ENCODE measurements around the gene SMO.

Gene SMO

GRCh38 chr7:129188372-129188891, at the start of gene SMO:
Gene SMO (plus strand): TSS chr7:129188633. CDS start chr7:129189152, 519 bp downstream.
- peak; percentile 91 for DNase-seq (ENCODE audit: low spot score)

DNA sequence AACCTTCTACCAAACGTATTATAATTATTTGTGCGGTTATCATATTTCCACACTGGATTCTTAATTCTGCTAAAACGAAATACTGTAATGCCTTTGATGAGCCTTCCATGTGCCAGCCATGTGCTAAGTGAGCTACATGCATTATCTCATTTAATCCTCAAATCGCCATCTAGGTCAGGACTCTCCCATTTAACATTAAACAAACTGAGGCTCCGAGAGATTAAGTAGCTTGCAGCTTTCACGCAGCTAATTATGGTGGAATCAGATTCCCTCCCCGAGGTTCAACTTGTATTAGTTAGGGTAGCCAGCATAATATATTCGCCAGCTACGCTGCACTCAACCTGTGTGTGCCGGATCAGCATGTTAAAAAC, 44.7 kb upstream of the SMO start:
- no peak for DNase-seq (ENCODE audit: low spot score)

DNA sequence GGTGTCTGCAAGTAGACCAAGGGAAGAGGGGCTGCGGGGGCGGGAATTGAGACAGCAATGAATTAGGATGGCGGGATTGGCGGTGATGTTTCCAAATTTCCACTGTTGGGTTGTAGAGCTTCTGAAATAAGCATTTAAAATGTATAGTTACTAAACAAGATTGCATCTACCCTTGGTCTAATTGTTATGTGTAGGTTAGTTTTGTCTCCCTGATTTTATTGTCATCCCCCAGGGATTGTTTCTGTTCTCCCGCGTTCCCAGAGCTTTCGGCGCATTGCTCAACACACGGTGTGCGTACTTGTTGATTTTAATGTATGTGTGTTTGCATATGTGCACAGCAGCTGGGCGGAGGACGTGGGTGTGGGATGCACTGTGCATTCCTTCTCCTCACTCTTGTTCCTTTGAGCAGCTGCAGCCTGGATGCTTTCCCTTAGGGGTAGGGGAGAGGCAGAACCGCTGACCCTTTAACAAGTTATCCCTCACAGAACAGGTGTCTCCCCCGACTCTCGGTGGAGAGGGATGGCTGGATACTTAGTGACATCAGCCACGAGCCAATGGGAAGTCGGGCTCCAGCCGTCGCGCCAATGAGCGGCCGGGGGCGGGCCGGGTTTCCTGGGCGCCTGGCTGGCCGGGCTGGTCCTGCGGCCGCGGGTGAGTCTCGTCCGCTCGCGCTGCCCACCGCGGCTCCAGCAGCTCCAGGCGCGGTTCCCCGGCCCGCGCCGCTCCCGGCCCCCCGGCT, 44.2 kb upstream of the SMO start, which contains the start of gene TSPAN33:
TSS of gene TSPAN33 (plus strand) at position 613 of the 739 bp plus-strand sequence. CDS start 274 bp downstream, outside the sequence.
- DNase-seq (ENCODE audit: low spot score) = peak; percentile 98

DNA sequence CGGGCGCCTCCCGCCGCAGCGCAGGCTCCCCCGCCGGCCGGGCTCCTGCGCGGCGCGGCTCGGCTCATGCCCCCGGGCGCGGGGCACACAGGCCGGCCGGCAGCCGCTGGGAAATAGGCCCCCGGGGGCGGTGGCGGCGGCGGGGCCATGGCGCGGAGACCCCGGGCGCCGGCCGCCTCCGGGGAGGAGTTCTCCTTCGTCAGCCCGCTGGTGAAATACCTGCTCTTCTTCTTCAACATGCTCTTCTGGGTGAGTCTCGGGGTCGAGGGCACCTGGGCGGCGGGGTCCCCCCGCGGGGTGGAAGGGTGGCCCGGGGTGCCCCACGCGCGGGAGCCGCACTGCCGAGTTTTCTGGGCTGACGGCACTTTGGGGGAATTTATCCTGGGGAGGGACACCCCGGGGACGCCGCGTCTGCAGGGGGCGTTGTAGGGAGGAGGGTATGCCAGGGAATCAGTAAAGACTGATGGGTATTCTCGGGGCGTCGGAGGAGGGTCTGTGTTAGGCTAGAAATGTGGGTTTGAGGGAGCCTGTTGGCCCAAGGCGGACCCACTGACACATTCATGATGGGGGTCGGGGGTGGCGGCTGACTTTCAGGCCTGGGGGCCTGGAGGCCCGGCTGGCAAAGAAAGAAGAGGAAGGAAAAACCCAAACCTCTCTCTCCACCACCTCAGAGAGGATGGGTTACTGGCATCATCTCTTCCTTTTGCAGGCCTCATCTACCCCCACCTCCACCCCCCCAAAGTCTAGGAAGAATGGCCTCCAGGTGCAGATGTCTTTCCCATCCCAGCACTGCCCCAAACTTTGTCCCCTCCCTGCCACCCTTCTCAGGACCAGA, 43.4 kb upstream of the SMO start:
- peak; percentile 32 for DNase-seq (ENCODE audit: low spot score)

GRCh38 chr7:129146237-129146979, 42.0 kb upstream of the SMO start:
- DNase-seq (ENCODE audit: low spot score) = no peak

GRCh38 chr7:129147731-129148130, 40.7 kb upstream of the SMO start:
- no peak for DNase-seq (ENCODE audit: low spot score)

DNA sequence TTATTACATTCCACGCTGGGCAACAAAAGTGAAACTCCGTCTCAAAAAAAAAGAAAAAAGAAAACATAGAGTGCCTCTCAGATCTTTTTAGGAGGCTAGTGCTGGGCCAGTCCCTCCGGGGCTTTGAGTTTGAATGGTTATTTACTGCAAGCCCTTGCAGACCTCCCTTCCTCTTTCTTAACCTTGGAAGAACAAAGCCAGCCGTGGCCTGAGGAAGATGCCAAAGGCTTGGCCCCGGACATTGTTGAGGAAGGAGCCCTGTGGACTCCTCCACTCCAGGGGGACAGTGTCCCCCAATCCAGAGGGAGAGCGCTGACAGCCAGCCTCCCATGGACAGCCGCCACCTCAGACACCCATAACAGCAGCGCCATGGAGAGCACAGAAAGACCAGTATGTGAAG, 38.9 kb upstream of the SMO start:
- no peak for DNase-seq (ENCODE audit: low spot score)

GRCh38 chr7:129150199-129150996, 38.0 kb upstream of the SMO start:
- no peak for DNase-seq (ENCODE audit: low spot score)

- DNase-seq (ENCODE audit: low spot score) = no peak
These were observed 30.8 kb upstream of the SMO start for GRCh38 chr7:129157651-129158050.

GRCh38 chr7:129159539-129159938, 28.9 kb upstream of the SMO start:
- no peak for DNase-seq (ENCODE audit: low spot score)

DNA sequence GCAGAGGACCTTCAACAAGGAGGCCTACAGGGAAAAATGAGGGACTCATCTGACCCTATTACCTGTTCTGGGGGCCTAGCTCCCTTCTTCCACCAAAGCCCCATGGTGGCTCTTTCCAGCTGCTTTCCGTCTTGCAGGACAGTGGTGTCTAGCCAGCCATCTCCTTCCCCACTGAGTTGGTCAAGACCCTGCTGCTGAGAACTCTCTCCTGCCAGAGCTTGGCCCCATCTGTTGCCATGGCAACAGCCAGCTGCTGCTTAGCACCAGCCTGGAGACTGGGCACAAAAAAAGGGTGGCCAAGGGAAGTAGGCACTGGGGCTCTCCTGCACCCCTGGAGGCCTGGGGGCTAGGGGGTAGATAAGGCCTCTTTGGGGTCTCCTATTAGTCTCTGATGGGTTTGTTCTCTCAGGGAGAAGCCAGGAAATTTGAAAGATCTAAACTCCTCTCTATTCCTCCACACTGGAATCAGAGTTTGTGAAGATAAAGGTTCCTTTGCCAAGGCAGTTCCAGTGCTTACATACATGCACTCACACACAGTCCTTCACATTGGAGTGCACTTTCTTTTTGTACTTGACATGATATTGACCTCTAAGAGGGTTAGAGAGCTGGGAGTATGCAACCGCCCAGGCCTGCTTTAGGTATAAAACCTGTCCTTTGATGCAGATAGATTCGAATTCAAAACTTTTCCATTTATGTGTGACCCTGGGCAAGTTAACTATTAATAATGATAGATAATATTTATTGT, 28.1 kb upstream of the SMO start:
- no peak for DNase-seq (ENCODE audit: low spot score)

DNA sequence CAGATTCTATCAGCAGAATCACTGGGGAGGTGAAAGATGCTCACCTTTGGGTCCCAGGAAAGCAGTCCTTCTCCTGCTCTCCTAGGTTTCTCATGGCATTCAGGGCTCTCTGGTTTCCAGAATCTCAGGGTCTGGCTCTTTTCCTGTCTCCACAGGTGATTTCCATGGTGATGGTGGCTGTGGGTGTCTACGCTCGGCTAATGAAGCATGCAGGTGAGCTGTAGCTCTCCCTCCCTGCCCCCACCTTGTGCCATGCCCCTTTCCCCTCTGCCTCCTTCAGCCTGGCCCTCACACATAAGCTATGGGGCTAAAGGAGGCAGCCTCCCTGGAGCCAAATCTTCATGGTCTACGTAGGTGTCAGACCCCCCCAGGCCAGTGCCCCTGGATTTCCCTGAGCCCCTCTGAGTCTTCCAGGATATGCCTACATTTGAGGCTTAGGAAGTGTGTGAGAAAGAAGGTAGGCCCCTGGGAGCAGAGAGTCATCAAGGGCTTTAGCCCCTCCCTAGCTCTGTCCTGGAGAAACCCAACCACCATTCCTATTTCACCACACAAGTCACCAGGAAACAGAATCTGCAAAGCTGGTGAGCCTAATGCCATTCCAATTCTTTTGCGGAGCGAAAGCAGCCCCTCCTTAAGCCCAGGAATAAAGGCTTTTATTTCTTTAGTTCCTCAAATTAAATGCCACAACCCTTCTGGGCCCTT, 26.8 kb upstream of the SMO start:
- no peak for DNase-seq (ENCODE audit: low spot score)

DNA sequence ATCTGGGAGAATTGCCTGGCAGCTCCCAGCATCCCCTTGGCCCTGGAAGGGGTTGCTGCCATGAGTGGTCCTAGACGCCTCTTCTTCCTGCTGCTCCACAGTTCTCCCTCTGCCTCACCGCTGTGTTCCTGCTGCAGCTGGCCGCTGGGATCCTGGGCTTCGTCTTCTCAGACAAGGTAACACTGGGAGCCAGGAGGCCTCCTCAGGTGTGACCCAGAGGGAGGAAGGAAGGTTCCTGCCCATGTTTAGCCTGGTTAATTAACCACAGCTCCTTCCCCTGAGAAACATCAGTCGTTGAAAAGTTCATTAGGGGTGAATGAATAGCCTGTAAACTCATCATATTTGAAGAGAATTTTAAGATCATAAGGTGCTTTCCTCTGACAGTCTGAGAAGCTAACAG, 25.7 kb upstream of the SMO start:
- no peak for DNase-seq (ENCODE audit: low spot score)

DNA sequence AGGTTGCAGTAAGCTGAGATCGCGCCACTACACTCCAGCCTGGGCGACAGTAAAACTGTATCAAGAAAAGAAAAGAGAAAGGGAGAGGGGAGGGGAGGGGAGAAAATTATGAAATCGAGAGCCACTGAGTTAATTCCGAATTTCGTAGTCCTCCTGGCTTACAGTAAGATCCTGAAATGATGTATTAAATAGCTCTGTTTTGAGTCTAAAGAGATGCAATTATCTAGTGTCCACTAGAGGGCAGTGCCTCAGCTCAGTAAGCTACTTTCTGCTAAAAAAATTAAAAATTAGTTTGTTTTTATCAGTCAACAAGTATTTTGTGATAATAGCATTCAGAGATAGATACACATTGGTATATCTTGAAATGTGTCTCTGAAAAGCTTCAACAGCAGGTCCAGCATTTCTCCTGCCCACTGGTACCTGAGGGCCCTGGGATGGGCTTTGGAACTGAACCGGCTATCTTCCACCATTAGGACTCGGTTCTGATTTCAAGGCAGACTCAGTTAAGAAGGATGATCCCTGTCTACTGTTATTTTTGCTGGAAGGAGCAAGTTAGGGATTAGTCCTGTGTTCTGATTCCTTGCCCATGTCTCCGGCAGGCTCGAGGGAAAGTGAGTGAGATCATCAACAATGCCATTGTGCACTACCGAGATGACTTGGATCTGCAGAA, 24.4 kb upstream of the SMO start:
- peak; percentile 51 for DNase-seq (ENCODE audit: low spot score)

DNA sequence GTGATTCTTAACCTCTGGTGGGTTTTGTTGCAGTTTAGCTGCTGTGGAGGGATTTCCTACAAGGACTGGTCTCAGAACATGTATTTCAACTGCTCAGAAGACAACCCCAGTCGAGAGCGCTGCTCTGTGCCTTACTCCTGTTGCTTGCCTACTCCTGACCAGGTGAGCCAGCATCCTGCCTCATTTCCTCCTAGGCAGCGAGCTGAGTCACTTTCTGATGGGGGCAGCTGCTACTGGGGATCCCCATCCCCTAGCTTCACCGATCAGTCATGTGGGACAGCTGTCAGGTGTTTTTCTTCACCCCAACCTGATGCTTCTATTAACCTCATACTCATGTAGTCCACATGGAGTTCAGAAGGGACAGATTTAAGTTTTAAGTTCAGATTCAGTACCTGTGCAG, 21.7 kb upstream of the SMO start:
- DNase-seq (ENCODE audit: low spot score) = no peak

- DNase-seq (ENCODE audit: low spot score) = no peak
These were observed 20.6 kb upstream of the SMO start for GRCh38 chr7:129167817-129168216.

- no peak for DNase-seq (ENCODE audit: low spot score)
These were observed 20.0 kb upstream of the SMO start for GRCh38 chr7:129168231-129169021.

DNA sequence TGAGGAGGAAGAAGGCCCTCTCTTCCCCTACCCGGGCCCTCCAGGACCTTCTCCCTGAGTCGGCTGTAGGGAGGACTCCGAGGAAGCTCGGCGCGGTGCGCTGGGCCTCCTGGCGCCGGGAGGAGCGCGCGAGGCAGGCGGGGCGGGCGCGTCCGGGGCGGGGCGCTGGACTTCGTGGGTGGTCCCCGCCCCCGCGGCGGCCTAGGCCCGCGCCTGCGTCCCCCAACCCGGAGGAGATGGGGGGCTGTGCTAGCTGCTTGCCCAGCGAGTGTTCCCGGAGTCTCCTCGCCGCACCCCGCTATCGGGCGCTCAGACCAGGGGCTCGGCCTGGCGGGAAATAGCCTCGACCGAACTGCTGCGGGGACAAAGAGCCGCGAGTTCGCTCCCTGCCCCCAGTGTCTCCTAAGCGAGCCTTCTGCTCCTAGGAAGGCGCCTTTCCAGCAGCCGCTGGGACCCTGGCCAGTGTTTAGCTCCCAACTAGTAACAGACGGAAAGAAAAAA, 19.2 kb upstream of the SMO start:
- no peak for DNase-seq (ENCODE audit: low spot score)
